A673 (cell line): Measurements from ENCODE around the gene ARSG.
"Not testable (repeated sequence)": the region's sequence is repeated elsewhere in the genome, so short reads cannot be mapped to it uniquely, and the experiment has no call there.

ENCODE experiments used
- EZH2 ChIP-seq: fragments of 200-600 bp; sonication (generic); IDR thresholded peaks from 2 replicates; pipeline ENCODE4 v1.6.1; 2017; ENCODE audit warnings: borderline replicate concordance, low read depth, mild to moderate bottlenecking, mixed read lengths, antibody characterized with exemption, low read length; ENCODE audit not compliant: poor library complexity, severe bottlenecking
- TF ChIP-seq, protein P1 (sequence below): fragments of 300-800, 200-600 bp; sonication (generic); conservative IDR thresholded peaks from 2 replicates; pipeline ENCODE4 v1.5.1; 2017; ENCODE audit warnings: low read depth, mild to moderate bottlenecking, antibody characterized with exemption, low read length, moderate library complexity, mixed read lengths

GRCh38 chr17:68265833-68266232 lies 25.5 kb upstream of the ARSG start:
- TF ChIP-seq, protein P1, sequence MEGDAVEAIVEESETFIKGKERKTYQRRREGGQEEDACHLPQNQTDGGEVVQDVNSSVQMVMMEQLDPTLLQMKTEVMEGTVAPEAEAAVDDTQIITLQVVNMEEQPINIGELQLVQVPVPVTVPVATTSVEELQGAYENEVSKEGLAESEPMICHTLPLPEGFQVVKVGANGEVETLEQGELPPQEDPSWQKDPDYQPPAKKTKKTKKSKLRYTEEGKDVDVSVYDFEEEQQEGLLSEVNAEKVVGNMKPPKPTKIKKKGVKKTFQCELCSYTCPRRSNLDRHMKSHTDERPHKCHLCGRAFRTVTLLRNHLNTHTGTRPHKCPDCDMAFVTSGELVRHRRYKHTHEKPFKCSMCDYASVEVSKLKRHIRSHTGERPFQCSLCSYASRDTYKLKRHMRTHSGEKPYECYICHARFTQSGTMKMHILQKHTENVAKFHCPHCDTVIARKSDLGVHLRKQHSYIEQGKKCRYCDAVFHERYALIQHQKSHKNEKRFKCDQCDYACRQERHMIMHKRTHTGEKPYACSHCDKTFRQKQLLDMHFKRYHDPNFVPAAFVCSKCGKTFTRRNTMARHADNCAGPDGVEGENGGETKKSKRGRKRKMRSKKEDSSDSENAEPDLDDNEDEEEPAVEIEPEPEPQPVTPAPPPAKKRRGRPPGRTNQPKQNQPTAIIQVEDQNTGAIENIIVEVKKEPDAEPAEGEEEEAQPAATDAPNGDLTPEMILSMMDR: not testable (repeated sequence)
- TF ChIP-seq EZH2: not testable (repeated sequence)
